Measurements from ENCODE around the gene RASGRP2.
A peak's percentile ranks its signal among the peaks of the same experiment; 100 is the strongest.

RASGRP2 gene

DNA sequence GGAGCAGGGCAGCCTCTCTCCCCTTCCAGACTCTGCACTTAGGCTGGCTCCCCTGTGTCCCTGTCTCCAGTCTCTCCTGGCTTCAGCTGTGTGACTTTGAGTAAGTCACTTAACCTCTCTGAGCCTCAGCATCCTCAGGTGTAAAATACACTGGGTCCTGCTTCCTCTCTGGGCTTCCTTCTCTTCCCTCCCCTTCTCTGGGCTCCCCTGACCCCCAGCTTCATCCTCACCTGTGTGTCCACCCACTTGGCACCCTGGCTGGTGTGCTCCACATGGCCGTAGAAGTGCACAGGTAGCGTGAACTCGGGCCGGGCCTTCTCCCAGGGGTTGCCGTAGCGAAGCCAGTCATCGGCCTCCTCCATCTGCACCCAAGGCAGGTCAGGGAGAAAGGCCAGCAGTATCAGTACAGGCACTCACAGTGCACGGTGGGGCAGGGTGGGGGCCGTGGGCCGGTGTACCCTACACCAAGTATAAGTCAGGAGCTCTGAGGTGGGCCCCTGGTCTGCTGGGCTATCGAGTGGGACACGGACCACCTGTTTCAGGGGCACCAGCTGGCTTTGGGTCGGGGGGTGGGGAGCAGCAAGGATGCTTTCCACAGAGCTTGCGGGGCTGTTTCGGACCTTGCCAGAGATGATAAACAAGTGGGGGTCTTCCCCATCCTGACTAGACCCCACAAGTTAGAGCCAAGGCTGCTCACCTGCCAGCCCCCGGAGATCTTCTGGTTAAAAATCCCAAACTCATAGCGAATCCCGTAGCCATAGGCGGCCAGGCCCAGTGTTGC lies 13.8 kb upstream of the RASGRP2 start:
- ChIA-PET POLR2A (interaction anchor here (0.5 kb wide), 1 partner anchor 35 kb away, joined by 7 read pairs; the partner anchor contains the start of gene NRXN2), CTCF (interaction anchor here (0.6 to 1.7 kb wide), 2 partner anchors 10 to 13 kb away, joined by 4 to 7 read pairs; no protein-coding TSS in a partner anchor)
- H3K27ac ChIP-seq (ENCODE audit: extremely low read depth, low read depth, low read length): no peak overlapping the region
- no peaks in the 10 kb centered on the region for H3K9me3 ChIP-seq (ENCODE audit: control insufficient read depth, insufficient read depth, low read depth, low read length)
- H3K4me1 ChIP-seq (ENCODE audit: control insufficient read depth, insufficient read depth, low read length): no peaks in the 10 kb centered on the region
- peaks cover 0 to 11% of the 10 kb centered on the region in 2 experiments; a peak in 1 of 3 replicates for H3K36me3 ChIP-seq (ENCODE audit: control insufficient read depth in 2 of 2, insufficient read depth in 1 of 2, low read length in 2 of 2)
- no peak overlapping the region for H3K4me3 ChIP-seq (ENCODE audit: low read depth, low read length)
- TF ChIP-seq ZNF768 (tag by site-specific recombination; IDR thresholded peaks at IDR 0.05) (peak; percentile 71; the same call in 1 of the 2 replicates), ZNF2 (tag by site-specific recombination; IDR thresholded peaks at IDR 0.05) (no peak)

DNA sequence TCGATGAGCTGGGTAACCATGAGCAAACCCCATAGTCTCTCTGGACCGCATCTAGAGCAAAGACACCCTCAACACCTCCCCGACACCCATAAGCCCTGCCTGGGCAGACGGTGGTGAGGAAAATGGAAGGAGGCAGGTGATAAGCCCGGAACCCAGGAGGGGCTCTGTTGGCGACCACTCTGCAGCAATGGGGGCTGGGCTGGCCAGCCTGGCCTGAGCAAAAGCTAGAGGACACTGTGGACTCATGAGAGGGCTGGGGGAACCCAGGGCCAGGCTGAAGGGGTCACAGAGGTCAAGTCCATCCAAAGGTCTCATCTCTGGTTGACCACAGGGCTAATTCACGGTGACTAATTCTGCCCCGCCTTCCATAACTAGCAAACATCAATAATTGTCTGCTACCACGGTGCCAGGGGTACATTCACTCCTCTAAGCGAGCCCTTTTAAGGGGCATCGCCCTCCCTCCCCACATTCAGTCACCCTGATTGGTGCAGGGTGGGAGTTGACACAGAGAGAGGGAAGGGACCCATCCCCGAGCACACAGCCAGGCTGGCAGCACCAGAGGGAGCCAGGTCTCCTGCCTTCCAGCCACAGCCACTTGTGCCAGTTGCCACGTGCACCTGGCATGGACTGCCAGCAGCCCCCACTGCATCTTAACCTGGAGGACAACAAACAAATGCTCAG lies 11.9 kb upstream of the RASGRP2 start:
- H3K4me3 ChIP-seq (ENCODE audit: low read depth, low read length): no peak overlapping the region
- TF ChIP-seq, protein P1, sequence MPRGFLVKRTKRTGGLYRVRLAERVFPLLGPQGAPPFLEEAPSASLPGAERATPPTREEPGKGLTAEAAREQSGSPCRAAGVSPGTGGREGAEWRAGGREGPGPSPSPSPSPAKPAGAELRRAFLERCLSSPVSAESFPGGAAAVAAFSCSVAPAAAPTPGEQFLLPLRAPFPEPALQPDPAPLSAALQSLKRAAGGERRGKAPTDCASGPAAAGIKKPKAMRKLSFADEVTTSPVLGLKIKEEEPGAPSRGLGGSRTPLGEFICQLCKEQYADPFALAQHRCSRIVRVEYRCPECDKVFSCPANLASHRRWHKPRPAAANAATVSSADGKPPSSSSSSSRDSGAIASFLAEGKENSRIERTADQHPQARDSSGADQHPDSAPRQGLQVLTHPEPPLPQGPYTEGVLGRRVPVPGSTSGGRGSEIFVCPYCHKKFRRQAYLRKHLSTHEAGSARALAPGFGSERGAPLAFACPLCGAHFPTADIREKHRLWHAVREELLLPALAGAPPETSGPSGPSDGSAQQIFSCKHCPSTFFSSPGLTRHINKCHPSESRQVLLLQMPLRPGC (tag by site-specific recombination; IDR thresholded peaks at IDR 0.05): no peak
- TF ChIP-seq ZNF202 (tag by site-specific recombination; IDR thresholded peaks at IDR 0.05; ENCODE audit: borderline replicate concordance) (no peak), ZSCAN23 (tag by site-specific recombination; IDR thresholded peaks at IDR 0.05) (no peak), ZNF10 (tag by site-specific recombination; IDR thresholded peaks at IDR 0.05) (no peak), ZNF629 (tag by site-specific recombination; IDR thresholded peaks at IDR 0.05) (no peak), SP7 (tag by site-specific recombination; IDR thresholded peaks at IDR 0.05) (no peak), ZNF354C (tag by site-specific recombination; IDR thresholded peaks at IDR 0.05; ENCODE audit: borderline replicate concordance, low read depth) (no peak), ZNF404 (tag by site-specific recombination; IDR thresholded peaks at IDR 0.05) (no peak), ZNF670 (tag by site-specific recombination; IDR thresholded peaks at IDR 0.05; ENCODE audit: low read depth) (no peak)
- TF ChIP-seq, protein P2, sequence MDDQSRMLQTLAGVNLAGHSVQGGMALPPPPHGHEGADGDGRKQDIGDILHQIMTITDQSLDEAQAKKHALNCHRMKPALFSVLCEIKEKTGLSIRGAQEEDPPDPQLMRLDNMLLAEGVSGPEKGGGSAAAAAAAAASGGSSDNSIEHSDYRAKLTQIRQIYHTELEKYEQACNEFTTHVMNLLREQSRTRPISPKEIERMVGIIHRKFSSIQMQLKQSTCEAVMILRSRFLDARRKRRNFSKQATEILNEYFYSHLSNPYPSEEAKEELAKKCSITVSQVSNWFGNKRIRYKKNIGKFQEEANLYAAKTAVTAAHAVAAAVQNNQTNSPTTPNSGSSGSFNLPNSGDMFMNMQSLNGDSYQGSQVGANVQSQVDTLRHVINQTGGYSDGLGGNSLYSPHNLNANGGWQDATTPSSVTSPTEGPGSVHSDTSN (CRISPR knock-in tag; IDR thresholded peaks at IDR 0.05): no peak
- ChIA-PET POLR2A (no interaction called here), CTCF (interaction anchor here (1.7 kb wide), 1 partner anchor 12 kb away, joined by 7 read pairs; no protein-coding TSS in a partner anchor)
- H3K36me3 ChIP-seq (ENCODE audit: control insufficient read depth in 2 of 2, insufficient read depth in 1 of 2, low read length in 2 of 2): peaks cover 0 to 5% of the 10 kb centered on the region in 2 experiments; a peak in 1 of 3 replicates
- H3K9me3 ChIP-seq (ENCODE audit: control insufficient read depth, insufficient read depth, low read depth, low read length): no peaks in the 10 kb centered on the region
- H3K27ac ChIP-seq (ENCODE audit: extremely low read depth, low read depth, low read length): no peak overlapping the region
- no peaks in the 10 kb centered on the region for H3K4me1 ChIP-seq (ENCODE audit: control insufficient read depth, insufficient read depth, low read length)

DNA sequence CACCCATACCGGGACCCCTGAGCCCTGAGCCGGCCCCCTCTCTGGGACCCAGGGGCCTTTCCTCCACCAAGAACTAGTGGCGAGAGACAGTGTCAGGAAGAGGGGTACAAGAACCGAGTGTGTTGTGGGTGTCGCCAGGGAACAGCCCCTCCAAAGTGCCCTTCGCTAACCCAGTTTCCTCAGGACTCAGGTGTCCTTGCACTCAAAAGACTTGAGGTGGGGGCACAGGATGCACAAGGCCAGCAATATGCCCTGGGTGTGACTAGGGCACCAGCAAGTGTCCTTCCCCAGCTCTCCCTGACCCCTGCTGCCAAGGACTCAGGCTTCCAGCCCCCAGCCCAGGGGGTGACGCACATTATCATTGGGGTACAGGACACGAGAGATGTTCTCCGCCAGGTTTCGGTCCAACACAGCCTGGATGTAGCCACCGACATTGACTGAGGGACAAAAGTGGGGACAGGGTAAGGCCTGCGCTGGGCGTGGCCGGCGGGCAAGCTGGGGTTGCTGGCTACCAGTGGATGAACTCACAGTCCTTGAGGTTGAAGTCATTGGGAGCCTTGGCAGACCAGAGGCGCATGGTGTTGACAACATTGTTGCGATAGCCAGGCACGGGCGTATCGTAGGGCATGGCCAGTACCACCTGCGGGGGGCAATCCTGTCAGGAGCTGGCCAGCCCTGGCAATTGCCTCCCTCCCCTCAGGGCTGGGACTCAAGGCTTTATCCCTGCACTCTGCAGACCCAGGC lies 11.1 kb upstream of the RASGRP2 start:
- ChIA-PET CTCF (no interaction called here), POLR2A (no interaction called here)
- H3K27ac ChIP-seq (ENCODE audit: extremely low read depth, low read depth, low read length): no peak overlapping the region
- no peaks in the 10 kb centered on the region for H3K4me1 ChIP-seq (ENCODE audit: control insufficient read depth, insufficient read depth, low read length)
- H3K36me3 ChIP-seq (ENCODE audit: control insufficient read depth in 2 of 2, insufficient read depth in 1 of 2, low read length in 2 of 2): peaks cover 0 to 3% of the 10 kb centered on the region in 2 experiments; a peak in 1 of 3 replicates
- H3K4me3 ChIP-seq (ENCODE audit: low read depth, low read length): no peak overlapping the region
- no peaks in the 10 kb centered on the region for H3K9me3 ChIP-seq (ENCODE audit: control insufficient read depth, insufficient read depth, low read depth, low read length)
- TF ChIP-seq, protein P3, sequence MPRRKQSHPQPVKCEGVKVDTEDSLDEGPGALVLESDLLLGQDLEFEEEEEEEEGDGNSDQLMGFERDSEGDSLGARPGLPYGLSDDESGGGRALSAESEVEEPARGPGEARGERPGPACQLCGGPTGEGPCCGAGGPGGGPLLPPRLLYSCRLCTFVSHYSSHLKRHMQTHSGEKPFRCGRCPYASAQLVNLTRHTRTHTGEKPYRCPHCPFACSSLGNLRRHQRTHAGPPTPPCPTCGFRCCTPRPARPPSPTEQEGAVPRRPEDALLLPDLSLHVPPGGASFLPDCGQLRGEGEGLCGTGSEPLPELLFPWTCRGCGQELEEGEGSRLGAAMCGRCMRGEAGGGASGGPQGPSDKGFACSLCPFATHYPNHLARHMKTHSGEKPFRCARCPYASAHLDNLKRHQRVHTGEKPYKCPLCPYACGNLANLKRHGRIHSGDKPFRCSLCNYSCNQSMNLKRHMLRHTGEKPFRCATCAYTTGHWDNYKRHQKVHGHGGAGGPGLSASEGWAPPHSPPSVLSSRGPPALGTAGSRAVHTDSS (tag by site-specific recombination; IDR thresholded peaks at IDR 0.05): no peak
- TF ChIP-seq ZNF501 (tag by site-specific recombination; IDR thresholded peaks at IDR 0.05) (no peak), HOXD13 (CRISPR knock-in tag; IDR thresholded peaks at IDR 0.05; ENCODE audit: borderline replicate concordance) (no peak), ZNF660 (tag by site-specific recombination; IDR thresholded peaks at IDR 0.05) (no peak), WT1 (tag by site-specific recombination; IDR thresholded peaks at IDR 0.05) (no peak), ZNF521 (tag by site-specific recombination; IDR thresholded peaks at IDR 0.05) (no peak), SETDB1 (IDR thresholded peaks at IDR 0.05; ENCODE audit: insufficient read length, low read length) (no peak), ZSCAN23 (tag by site-specific recombination; IDR thresholded peaks at IDR 0.05) (no peak)
- TF ChIP-seq, protein P4, sequence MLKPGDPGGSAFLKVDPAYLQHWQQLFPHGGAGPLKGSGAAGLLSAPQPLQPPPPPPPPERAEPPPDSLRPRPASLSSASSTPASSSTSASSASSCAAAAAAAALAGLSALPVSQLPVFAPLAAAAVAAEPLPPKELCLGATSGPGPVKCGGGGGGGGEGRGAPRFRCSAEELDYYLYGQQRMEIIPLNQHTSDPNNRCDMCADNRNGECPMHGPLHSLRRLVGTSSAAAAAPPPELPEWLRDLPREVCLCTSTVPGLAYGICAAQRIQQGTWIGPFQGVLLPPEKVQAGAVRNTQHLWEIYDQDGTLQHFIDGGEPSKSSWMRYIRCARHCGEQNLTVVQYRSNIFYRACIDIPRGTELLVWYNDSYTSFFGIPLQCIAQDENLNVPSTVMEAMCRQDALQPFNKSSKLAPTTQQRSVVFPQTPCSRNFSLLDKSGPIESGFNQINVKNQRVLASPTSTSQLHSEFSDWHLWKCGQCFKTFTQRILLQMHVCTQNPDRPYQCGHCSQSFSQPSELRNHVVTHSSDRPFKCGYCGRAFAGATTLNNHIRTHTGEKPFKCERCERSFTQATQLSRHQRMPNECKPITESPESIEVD (tag by site-specific recombination; IDR thresholded peaks at IDR 0.05): no peak
- TF ChIP-seq, protein P5, sequence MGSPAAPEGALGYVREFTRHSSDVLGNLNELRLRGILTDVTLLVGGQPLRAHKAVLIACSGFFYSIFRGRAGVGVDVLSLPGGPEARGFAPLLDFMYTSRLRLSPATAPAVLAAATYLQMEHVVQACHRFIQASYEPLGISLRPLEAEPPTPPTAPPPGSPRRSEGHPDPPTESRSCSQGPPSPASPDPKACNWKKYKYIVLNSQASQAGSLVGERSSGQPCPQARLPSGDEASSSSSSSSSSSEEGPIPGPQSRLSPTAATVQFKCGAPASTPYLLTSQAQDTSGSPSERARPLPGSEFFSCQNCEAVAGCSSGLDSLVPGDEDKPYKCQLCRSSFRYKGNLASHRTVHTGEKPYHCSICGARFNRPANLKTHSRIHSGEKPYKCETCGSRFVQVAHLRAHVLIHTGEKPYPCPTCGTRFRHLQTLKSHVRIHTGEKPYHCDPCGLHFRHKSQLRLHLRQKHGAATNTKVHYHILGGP (tag by site-specific recombination; IDR thresholded peaks at IDR 0.05): no peak

Measured in HEK293 (cell line).